Mesenchymal stem cell (in vitro differentiated cells and primary cell): Measurements from ENCODE around the gene ALOX5AP.

Experiments used
- DNase-seq: peaks from one replicate; pipeline ENCODE4 v3.0.0-alpha.2; 2013
- H2AFZ ChIP-seq: one replicate; pipeline ENCODE4 v1.6.1; 2013; ENCODE audit warnings: low read depth, mild to moderate bottlenecking, control low read depth, inconsistent platforms, low read length, moderate library complexity
- H2AK5ac ChIP-seq: 2 replicates; pipeline ENCODE4 v1.6.1; 2013; ENCODE audit warnings: low read length, moderate library complexity, mild to moderate bottlenecking, inconsistent platforms; ENCODE audit not compliant: severe bottlenecking
- H2BK120ac ChIP-seq: one replicate; pipeline ENCODE4 v1.6.1; 2013; ENCODE audit warnings: low read depth, mild to moderate bottlenecking, inconsistent platforms, low read length, moderate library complexity
- H2BK12ac ChIP-seq, 2 experiments: one replicate each; pipeline ENCODE4 v1.6.1; 2013; ENCODE audit warnings: inconsistent platforms in 2 of 2, low read length in 2 of 2, mild to moderate bottlenecking in 2 of 2, moderate library complexity in 2 of 2, control low read depth in 1 of 2
- H2BK15ac ChIP-seq: one replicate; pipeline ENCODE4 v1.6.1; 2013; ENCODE audit warnings: mild to moderate bottlenecking, low read depth, inconsistent platforms; ENCODE audit not compliant: poor library complexity, severe bottlenecking
- H2BK5ac ChIP-seq: 2 replicates; pipeline ENCODE4 v1.6.1; 2013; ENCODE audit warnings: low read depth, mild to moderate bottlenecking, low read length, control low read depth, inconsistent platforms; ENCODE audit not compliant: poor library complexity, severe bottlenecking
- H3K14ac ChIP-seq, 2 experiments: one replicate each; pipeline ENCODE4 v1.6.1; 2013; ENCODE audit warnings: inconsistent platforms in 2 of 2, low read length in 2 of 2, control low read depth in 1 of 2, mild to moderate bottlenecking in 1 of 2, moderate library complexity in 1 of 2
- H3K18ac ChIP-seq, 2 experiments: one replicate each; pipeline ENCODE4 v1.6.1; 2013; ENCODE audit warnings: inconsistent platforms in 2 of 2, low read length in 2 of 2, control low read depth in 1 of 2, low read depth in 1 of 2, mild to moderate bottlenecking in 1 of 2
- H3K23ac ChIP-seq, 2 experiments: one replicate each; pipeline ENCODE4 v1.6.1; 2013; ENCODE audit warnings: inconsistent platforms in 2 of 2, low read length in 2 of 2, mild to moderate bottlenecking in 2 of 2, moderate library complexity in 2 of 2, control low read depth in 1 of 2
- H3K27ac ChIP-seq: 2 replicates; pipeline ENCODE4 v1.5.1; 2013; ENCODE audit warnings: mild to moderate bottlenecking, moderate library complexity, low read length, control low read depth, inconsistent platforms; ENCODE audit not compliant: poor library complexity, severe bottlenecking
- H3K27me3 ChIP-seq, 2 experiments: 2 replicates each; pipeline versions ENCODE4 v1.6.1 to v1.7.0; 2013; ENCODE audit warnings: low read length in 2 of 2, mild to moderate bottlenecking in 2 of 2, moderate library complexity in 2 of 2, control low read depth in 1 of 2, inconsistent platforms in 1 of 2; ENCODE audit not compliant: control insufficient read depth in 1 of 2, insufficient read depth in 1 of 2
- H3K36me3 ChIP-seq, 2 experiments: 2 replicates each; pipeline versions ENCODE4 v1.6.1 to v1.7.0; 2013; ENCODE audit warnings: low read length in 2 of 2, control low read depth in 1 of 2, inconsistent platforms in 1 of 2, low read depth in 1 of 2, mild to moderate bottlenecking in 1 of 2; ENCODE audit not compliant: insufficient read depth in 2 of 2, control insufficient read depth in 1 of 2
- H3K4ac ChIP-seq, 2 experiments: one replicate each; pipeline ENCODE4 v1.6.1; 2013; ENCODE audit warnings: inconsistent platforms in 2 of 2, low read length in 2 of 2, mild to moderate bottlenecking in 2 of 2, moderate library complexity in 2 of 2, control low read depth in 1 of 2, low read depth in 1 of 2
- H3K4me1 ChIP-seq: 2 replicates; pipeline ENCODE4 v1.6.1; 2013; ENCODE audit warnings: low read depth, low read length, control low read depth; ENCODE audit not compliant: control insufficient read depth, insufficient read depth
- H3K4me2 ChIP-seq: 2 replicates; pipeline ENCODE4 v1.6.1; 2013; ENCODE audit warnings: low read length, mild to moderate bottlenecking, inconsistent platforms; ENCODE audit not compliant: poor library complexity, severe bottlenecking
- H3K4me3 ChIP-seq, 2 experiments: 2 replicates each; pipeline versions ENCODE4 v1.5.1 to v1.7.0; 2013; ENCODE audit warnings: low read length in 2 of 2, mild to moderate bottlenecking in 2 of 2, control low read depth in 1 of 2, low read depth in 1 of 2; ENCODE audit not compliant: insufficient read depth in 1 of 2
- H3K79me1 ChIP-seq: replicated peaks from 2 replicates; pipeline ENCODE4 v1.6.1; 2013; ENCODE audit warnings: mild to moderate bottlenecking, control low read depth, low read length, inconsistent platforms; ENCODE audit not compliant: poor library complexity, severe bottlenecking
- H3K9ac ChIP-seq: 2 replicates; pipeline ENCODE4 v1.7.0; 2013; ENCODE audit warnings: mild to moderate bottlenecking, low read length, moderate library complexity
- H3K9me3 ChIP-seq: 2 replicates; pipeline ENCODE4 v1.7.0; 2013; ENCODE audit warnings: mild to moderate bottlenecking, low read length; ENCODE audit not compliant: control insufficient read depth
- H4K8ac ChIP-seq: one replicate; pipeline ENCODE4 v1.6.1; 2013; ENCODE audit warnings: inconsistent platforms, mild to moderate bottlenecking, low read length, moderate library complexity
- H4K91ac ChIP-seq: one replicate; pipeline ENCODE4 v1.6.1; 2013; ENCODE audit warnings: mild to moderate bottlenecking, low read length, inconsistent platforms
- WGBS: methylation state at CpG from one replicate; pipeline ENCODE4 v1.1.7; 2013; ENCODE audit warnings: mixed read lengths; 5-methylcytosine and 5-hydroxymethylcytosine counted together

ALOX5AP gene

GRCh38 chr13:30738526-30739236 lies 3.3 kb downstream of the ALOX5AP start:
- no peaks in the 10 kb centered on the region for H3K79me1 ChIP-seq
- peak overlapping the region; percentile 57 for H2BK15ac ChIP-seq
- peak overlapping the region; percentile 35 for H4K8ac ChIP-seq
- no peak overlapping the region for H3K9ac ChIP-seq
- H3K36me3 ChIP-seq: no peaks in the 10 kb centered on the region
- no peak overlapping the region for H3K4me3 ChIP-seq
- peak overlapping the region; percentile 22 to 57 for H2BK12ac ChIP-seq
- H4K91ac ChIP-seq: peak overlapping the region; percentile 90
- no peaks in the 10 kb centered on the region for H3K9me3 ChIP-seq
- H3K14ac ChIP-seq: no peak overlapping the region
- no peak overlapping the region for H3K4me2 ChIP-seq
- H3K18ac ChIP-seq: peak overlapping the region; percentile 62 to 78
- H3K23ac ChIP-seq: no peak overlapping the region
- peaks cover 0 to 28% of the 10 kb centered on the region in 2 experiments for H3K27me3 ChIP-seq
- peak overlapping the region; percentile 31 for H2AK5ac ChIP-seq
- no peak overlapping the region for H3K27ac ChIP-seq
- H2BK5ac ChIP-seq: no peak overlapping the region
- WGBS: 88% methylated on average over 8 of the region's 9 CpGs
- H3K4ac ChIP-seq: peak overlapping the region in 1 of 2 experiments; percentile 79
- peaks cover 24% of the 10 kb centered on the region for H3K4me1 ChIP-seq
- no peak overlapping the region for H2AFZ ChIP-seq
- DNase-seq: no peak
- no peak overlapping the region for H2BK120ac ChIP-seq

DNA sequence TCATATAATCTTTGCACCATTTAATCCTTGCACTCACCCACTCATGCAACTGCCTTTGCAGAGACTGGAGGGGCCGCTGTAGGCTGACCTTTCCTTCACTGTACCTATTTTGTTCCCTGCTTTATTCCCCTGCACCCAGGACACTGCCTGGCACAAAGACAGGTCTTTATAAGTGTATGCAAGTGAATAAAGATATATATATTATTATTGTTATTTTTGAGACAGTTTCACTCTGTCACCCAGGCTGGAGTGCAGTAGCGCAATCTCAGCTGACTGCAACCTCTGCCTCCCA lies 3.8 kb downstream of the ALOX5AP start:
- no peak overlapping the region for H4K91ac ChIP-seq
- H4K8ac ChIP-seq: no peak overlapping the region
- H3K4me2 ChIP-seq: no peak overlapping the region
- peak overlapping the region in 1 of 2 experiments; percentile 20 for H2BK12ac ChIP-seq
- no peak overlapping the region for H3K27ac ChIP-seq
- no peak overlapping the region for H3K14ac ChIP-seq
- peaks cover 23% of the 10 kb centered on the region for H3K4me1 ChIP-seq
- H3K18ac ChIP-seq: peak overlapping the region; percentile 62 to 78
- no peaks in the 10 kb centered on the region for H3K36me3 ChIP-seq
- H2AK5ac ChIP-seq: no peak overlapping the region
- H2BK120ac ChIP-seq: no peak overlapping the region
- no peak overlapping the region for H3K9ac ChIP-seq
- H3K27me3 ChIP-seq: peaks cover 0 to 28% of the 10 kb centered on the region in 2 experiments
- H3K23ac ChIP-seq: no peak overlapping the region
- no peak overlapping the region for H3K4ac ChIP-seq
- H3K79me1 ChIP-seq: no peaks in the 10 kb centered on the region
- H2BK15ac ChIP-seq: no peak overlapping the region
- 94% methylated on average over 2 of the region's 2 CpGs for WGBS
- H3K9me3 ChIP-seq: no peaks in the 10 kb centered on the region
- no peak overlapping the region for H3K4me3 ChIP-seq
- H2BK5ac ChIP-seq: no peak overlapping the region
- H2AFZ ChIP-seq: no peak overlapping the region
- no peak for DNase-seq

GRCh38 chr13:30739761-30740642 lies 4.7 kb downstream of the ALOX5AP start:
- H3K4me1 ChIP-seq: peaks cover 26% of the 10 kb centered on the region
- H3K4ac ChIP-seq: no peak overlapping the region
- H2BK5ac ChIP-seq: peak overlapping the region; percentile 49
- peak overlapping the region; percentile 77 for H2BK120ac ChIP-seq
- no peaks in the 10 kb centered on the region for H3K36me3 ChIP-seq
- H3K27me3 ChIP-seq: peaks cover 0 to 30% of the 10 kb centered on the region in 2 experiments
- H3K4me2 ChIP-seq: peak overlapping the region; percentile 40
- H3K79me1 ChIP-seq: no peaks in the 10 kb centered on the region
- 7% methylated on average over 14 of the region's 14 CpGs for WGBS
- H3K23ac ChIP-seq: no peak overlapping the region
- peak overlapping the region; percentile 39 for H3K9ac ChIP-seq
- no peaks in the 10 kb centered on the region for H3K9me3 ChIP-seq
- H3K14ac ChIP-seq: no peak overlapping the region
- peak overlapping the region in 1 of 2 experiments; percentile 60 for H3K4me3 ChIP-seq
- peak overlapping the region; percentile 56 to 79 for H2BK12ac ChIP-seq
- peak overlapping the region; percentile 71 to 80 for H3K18ac ChIP-seq
- peak; percentile 93 for DNase-seq
- no peak overlapping the region for H2AFZ ChIP-seq
- no peak overlapping the region for H2AK5ac ChIP-seq
- H4K91ac ChIP-seq: peak overlapping the region; percentile 23
- peak overlapping the region; percentile 76 for H3K27ac ChIP-seq
- H4K8ac ChIP-seq: peak overlapping the region; percentile 27
- H2BK15ac ChIP-seq: no peak overlapping the region

DNA sequence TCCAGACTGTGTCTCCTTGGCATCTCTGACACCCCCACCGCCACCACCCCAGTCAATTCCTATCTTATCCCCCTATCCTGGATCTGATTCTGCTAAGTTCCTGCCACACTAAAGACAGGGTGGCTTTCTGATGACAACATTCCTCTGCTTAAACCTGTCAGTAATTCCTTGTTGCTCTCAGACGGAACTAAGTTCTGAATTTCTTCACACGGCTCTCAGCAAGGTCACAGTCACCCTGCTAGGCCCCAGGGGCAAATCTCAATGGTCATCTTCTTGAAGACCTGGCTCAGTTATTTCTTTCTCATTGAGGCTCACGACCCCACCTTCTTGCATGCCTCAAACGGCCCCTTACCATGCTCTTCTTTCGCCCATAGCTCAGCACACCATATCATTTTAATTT lies 7.6 kb downstream of the ALOX5AP start:
- Histone ChIP-seq H4K91ac (peak overlapping the region; percentile 2), H3K27ac (peak overlapping the region; percentile 94), H2BK12ac (peak overlapping the region; percentile 82 to 85), H3K4me1 (peaks cover 33% of the 10 kb centered on the region), H3K23ac (no peak overlapping the region), H3K36me3 (no peaks in the 10 kb centered on the region), H3K79me1 (no peaks in the 10 kb centered on the region), H3K4me3 (peak overlapping the region in 1 of 2 experiments; percentile 20), H4K8ac (peak overlapping the region; percentile 38), H2BK5ac (no peak overlapping the region), H3K18ac (peak overlapping the region; percentile 2 to 75), H3K4ac (peak overlapping the region; percentile 52 to 85), H2AK5ac (peak overlapping the region; percentile 92), H3K9ac (no peak overlapping the region), H3K14ac (no peak overlapping the region), H2AFZ (no peak overlapping the region), H3K9me3 (no peaks in the 10 kb centered on the region), H2BK120ac (peak overlapping the region; percentile 80), H3K4me2 (no peak overlapping the region), H3K27me3 (peaks cover 0 to 33% of the 10 kb centered on the region in 2 experiments), H2BK15ac (no peak overlapping the region)
- WGBS: 51% methylated on average over 3 of the region's 6 CpGs
- DNase-seq: no peak
